GM12875 (cell line): ENCODE results near the gene COPE.
A peak's percentile ranks its signal among the peaks of the same experiment; 100 is the strongest.

ENCODE experiments used
- H3K4me3 ChIP-seq: one replicate; pipeline ENCODE4 v1.5.1; 2011; ENCODE audit warnings: low read depth, low read length, control low read depth
- CTCF ChIP-seq: IDR thresholded peaks from 2 replicates; pipeline ENCODE4 v1.5.1; 2011; ENCODE audit warnings: low read depth, mild to moderate bottlenecking, control low read depth, inconsistent platforms, low read length, moderate library complexity, borderline replicate concordance; ENCODE audit not compliant: insufficient read depth

Gene COPE

GRCh38 chr19:18919086-18919899 is at the start of gene COPE, which contains the start of gene DDX49:
Gene COPE, minus strand, starts transcription at chr19:18919387. Its CDS starts 39 bp downstream, at chr19:18919348.
Gene DDX49, plus strand, starts transcription at chr19:18919715. Its CDS starts 27 bp downstream, at chr19:18919742.
- TF ChIP-seq CTCF: no peak
- peak within 1 kb of the TSS; percentile 95 for H3K4me3 ChIP-seq

- H3K4me3 ChIP-seq: no peak overlapping the region
- no peak for TF ChIP-seq CTCF
These were observed 48.4 kb upstream of the COPE start for GRCh38 chr19:18967358-18968146.

DNA sequence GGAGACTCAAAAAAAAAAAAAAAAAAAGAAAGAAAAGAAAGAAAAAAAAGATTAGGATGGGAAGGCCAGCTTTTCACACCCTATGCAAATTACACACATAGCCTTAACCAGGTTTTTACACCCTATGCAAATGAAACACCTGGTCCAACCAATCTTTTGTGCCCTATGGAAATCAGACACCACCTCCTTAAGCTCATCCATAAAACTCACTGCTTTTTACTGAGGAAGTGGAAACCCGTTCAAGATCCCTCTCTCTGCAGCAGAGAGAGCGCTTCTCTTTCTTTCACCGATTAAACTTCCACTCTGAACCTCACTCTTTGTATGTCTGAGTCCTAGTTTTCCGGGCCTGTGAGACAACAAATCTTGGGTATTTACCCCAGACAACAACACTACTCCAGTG is 47.1 kb upstream of the COPE start:
- no peak overlapping the region for H3K4me3 ChIP-seq
- no peak for TF ChIP-seq CTCF

DNA sequence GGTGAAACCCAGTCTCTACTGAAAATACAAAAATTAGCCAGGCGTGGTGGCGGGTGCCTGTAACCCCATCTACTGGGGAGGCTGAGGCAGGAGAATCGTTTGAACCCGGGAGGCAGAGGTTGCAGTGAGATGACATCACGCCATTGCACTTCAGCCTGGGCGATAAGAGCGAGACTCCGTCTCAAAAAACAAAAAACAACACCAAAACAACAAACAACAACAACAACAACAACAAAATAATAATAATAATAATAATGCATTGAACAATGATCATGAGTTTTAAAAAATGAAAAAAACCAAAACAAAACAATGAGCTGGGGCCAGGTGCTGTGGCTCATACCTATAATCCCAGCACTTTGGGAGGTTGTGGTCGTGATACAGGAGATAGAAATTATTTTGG is 44.9 kb upstream of the COPE start:
- no peak overlapping the region for H3K4me3 ChIP-seq
- no peak for TF ChIP-seq CTCF

- TF ChIP-seq CTCF: no peak
- no peak overlapping the region for H3K4me3 ChIP-seq
These were observed 42.8 kb upstream of the COPE start for GRCh38 chr19:18961767-18962620.

- no peak overlapping the region for H3K4me3 ChIP-seq
- no peak for TF ChIP-seq CTCF
These were observed 41.2 kb upstream of the COPE start for GRCh38 chr19:18960370-18960769.
